GM23248 (cell line): ENCODE data around the gene RIN1.

Experiments used
- EZH2 ChIP-seq: fragments of 200-600 bp; sonication (generic); IDR thresholded peaks from 2 replicates; pipeline ENCODE4 v1.6.1; 2018; ENCODE audit warnings: antibody characterized with exemption, mild to moderate bottlenecking; ENCODE audit not compliant: insufficient read depth, poor library complexity, severe bottlenecking
- EZH2phosphoT487 ChIP-seq: fragments of 200-600 bp; sonication (generic); IDR thresholded peaks from 2 replicates; pipeline ENCODE4 v1.6.1; 2018; ENCODE audit warnings: antibody characterized with exemption, moderate library complexity, mild to moderate bottlenecking, low read depth; ENCODE audit not compliant: insufficient read depth

DNA sequence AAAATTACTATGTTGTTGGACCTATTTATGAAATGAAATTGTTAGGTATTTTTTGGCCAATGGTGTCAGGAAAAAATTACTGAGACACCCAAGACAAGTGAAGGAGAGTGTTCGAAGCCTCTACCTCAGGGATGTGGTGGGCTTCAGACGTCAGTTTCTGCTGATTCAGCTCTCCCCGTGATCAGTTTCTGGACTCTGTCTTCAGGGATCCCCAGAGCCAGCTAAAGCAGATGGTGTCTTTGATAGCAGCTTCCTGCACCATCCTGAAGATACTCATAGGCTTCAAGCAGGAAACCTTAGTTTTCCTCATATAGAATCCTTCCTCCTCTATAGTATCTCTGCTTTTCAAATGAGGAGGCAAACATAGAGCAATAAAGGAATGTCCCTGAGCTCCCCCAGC is 26.8 kb downstream of the RIN1 start:
- TF ChIP-seq EZH2phosphoT487: no peak
- no peak for TF ChIP-seq EZH2
